HG03432 (cell line): ENCODE data around the gene ABLIM2.

ENCODE experiments used
- ATAC-seq: cut with Tn5 transposase; IDR thresholded peaks from one replicate; pipeline ENCODE4 v1.9.1; 2021; ENCODE audit warnings: mild to moderate bottlenecking, moderate library complexity; ENCODE audit not compliant: unreplicated experiment

ABLIM2 gene

GRCh38 chr4:8087921-8088495 is 70.6 kb downstream of the ABLIM2 start:
- ATAC-seq, result no peak

- no peak for ATAC-seq
These were observed 71.7 kb downstream of the ABLIM2 start for GRCh38 chr4:8086783-8087445.

- ATAC-seq, result no peak
These were observed 73.0 kb downstream of the ABLIM2 start for GRCh38 chr4:8085491-8086117.

- ATAC-seq, result no peak
These were observed 73.7 kb downstream of the ABLIM2 start for GRCh38 chr4:8084712-8085490.

GRCh38 chr4:8084031-8084660 is 74.5 kb downstream of the ABLIM2 start:
- no peak for ATAC-seq

- no peak for ATAC-seq
These were observed 75.4 kb downstream of the ABLIM2 start for GRCh38 chr4:8083086-8083825.

- no peak for ATAC-seq
These were observed 76.0 kb downstream of the ABLIM2 start for GRCh38 chr4:8082517-8083055.

- no peak for ATAC-seq
These were observed 76.7 kb downstream of the ABLIM2 start for GRCh38 chr4:8081621-8082516.

- no peak for ATAC-seq
These were observed 77.4 kb downstream of the ABLIM2 start for GRCh38 chr4:8081171-8081570.

GRCh38 chr4:8080754-8081065 is 77.9 kb downstream of the ABLIM2 start:
- ATAC-seq, result no peak

- ATAC-seq, result no peak
These were observed 78.5 kb downstream of the ABLIM2 start for GRCh38 chr4:8079916-8080753.

- no peak for ATAC-seq
These were observed 79.4 kb downstream of the ABLIM2 start for GRCh38 chr4:8079031-8079885.

GRCh38 chr4:8078610-8079015 is 80.0 kb downstream of the ABLIM2 start:
- no peak for ATAC-seq

- no peak for ATAC-seq
These were observed 80.5 kb downstream of the ABLIM2 start for GRCh38 chr4:8078109-8078494.

GRCh38 chr4:8077181-8078108 is 81.2 kb downstream of the ABLIM2 start:
- ATAC-seq, result no peak

- ATAC-seq, result no peak
These were observed 82.6 kb downstream of the ABLIM2 start for GRCh38 chr4:8076023-8076422.
